ENCODE measurements around the gene SLC66A2. TPM values are rescaled to one million over a fixed set of nuclear protein-coding genes. Genes with fewer than 3 reads are reported as not detected.

SLC66A2 gene
- total RNA-seq, 1 experiment from 2014 or later = 19.5 TPM

DNA sequence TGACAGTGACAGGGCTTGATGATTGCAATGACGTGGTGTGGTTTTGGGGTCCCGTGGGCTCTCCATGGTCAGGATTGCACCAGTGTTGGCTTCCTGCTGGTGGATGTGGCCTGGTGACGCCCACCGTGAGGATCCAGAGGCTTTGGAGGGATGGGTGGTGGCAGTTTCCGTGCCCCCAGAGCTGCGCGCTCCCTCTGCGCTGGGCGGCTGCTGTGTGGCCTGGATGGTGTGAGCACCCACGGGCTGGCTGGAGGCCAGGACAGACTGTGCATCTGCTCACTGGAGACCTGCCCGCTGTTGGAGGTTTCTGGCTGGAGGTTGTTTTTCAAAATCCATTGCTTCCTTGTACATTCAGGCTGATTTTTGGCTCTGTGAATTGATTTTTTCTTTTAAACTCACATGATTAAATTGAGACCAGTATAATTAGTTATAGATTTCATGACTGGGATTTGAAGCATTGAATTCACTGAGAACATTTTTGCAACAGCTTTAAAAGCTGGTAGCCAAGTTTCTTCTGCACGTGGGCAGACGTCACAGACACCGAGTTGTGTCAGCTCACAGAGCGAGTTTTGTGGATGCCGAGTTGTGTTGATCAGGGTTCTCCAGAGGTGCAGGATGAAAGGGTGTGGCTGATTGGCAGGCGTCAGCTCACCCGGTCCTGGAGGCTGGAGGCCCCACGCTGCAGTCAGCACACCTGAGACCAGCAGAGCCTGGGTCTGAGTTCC is 81.0 kb downstream of the SLC66A2 start:
- Mint-ChIP-seq H3K9me3 (ENCODE audit: unreplicated experiment) (no peaks in the 10 kb centered on the region), H3K4me1 (ENCODE audit: low read depth, unreplicated experiment) (no peaks in the 10 kb centered on the region), H3K36me3 (ENCODE audit: insufficient read depth, unreplicated experiment) (no peaks in the 10 kb centered on the region), H3K4me3 (ENCODE audit: unreplicated experiment) (no peak overlapping the region), H3K27me3 (ENCODE audit: insufficient read depth, unreplicated experiment) (no peaks in the 10 kb centered on the region), H3K27ac (ENCODE audit: unreplicated experiment) (no peak overlapping the region)
- intact Hi-C loops (cut with micrococcal nuclease; ENCODE audit: unreplicated experiment) = no loop called here
- BruUV-seq (replicated peaks) = no TSS peak
- TF ChIP-seq, protein P1, sequence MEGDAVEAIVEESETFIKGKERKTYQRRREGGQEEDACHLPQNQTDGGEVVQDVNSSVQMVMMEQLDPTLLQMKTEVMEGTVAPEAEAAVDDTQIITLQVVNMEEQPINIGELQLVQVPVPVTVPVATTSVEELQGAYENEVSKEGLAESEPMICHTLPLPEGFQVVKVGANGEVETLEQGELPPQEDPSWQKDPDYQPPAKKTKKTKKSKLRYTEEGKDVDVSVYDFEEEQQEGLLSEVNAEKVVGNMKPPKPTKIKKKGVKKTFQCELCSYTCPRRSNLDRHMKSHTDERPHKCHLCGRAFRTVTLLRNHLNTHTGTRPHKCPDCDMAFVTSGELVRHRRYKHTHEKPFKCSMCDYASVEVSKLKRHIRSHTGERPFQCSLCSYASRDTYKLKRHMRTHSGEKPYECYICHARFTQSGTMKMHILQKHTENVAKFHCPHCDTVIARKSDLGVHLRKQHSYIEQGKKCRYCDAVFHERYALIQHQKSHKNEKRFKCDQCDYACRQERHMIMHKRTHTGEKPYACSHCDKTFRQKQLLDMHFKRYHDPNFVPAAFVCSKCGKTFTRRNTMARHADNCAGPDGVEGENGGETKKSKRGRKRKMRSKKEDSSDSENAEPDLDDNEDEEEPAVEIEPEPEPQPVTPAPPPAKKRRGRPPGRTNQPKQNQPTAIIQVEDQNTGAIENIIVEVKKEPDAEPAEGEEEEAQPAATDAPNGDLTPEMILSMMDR (IDR thresholded peaks at IDR 0.05; ENCODE audit: insufficient read depth in 1 of 2, low read depth in 1 of 2, low read length in 1 of 2, severe bottlenecking in 1 of 2, unreplicated experiment in 1 of 2) = no peak
- CTCF ChIA-PET = no interaction called here
- no peaks in the 10 kb centered on the region for H3K4me1 ChIP-seq
- H3K36me3 ChIP-seq (ENCODE audit: control insufficient read depth, insufficient read depth, low read length) = no peaks in the 10 kb centered on the region
- no peaks in the 10 kb centered on the region for H3K27me3 ChIP-seq (replicated peaks; ENCODE audit: control insufficient read depth, insufficient read depth, low read length)
- POLR2A ChIA-PET = no interaction called here
- no peaks in the 10 kb centered on the region for H3K9me3 ChIP-seq
- no peak overlapping the region for H3K4me3 ChIP-seq (ENCODE audit: low read depth, low read length)
- no peak for DNase-seq

DNA sequence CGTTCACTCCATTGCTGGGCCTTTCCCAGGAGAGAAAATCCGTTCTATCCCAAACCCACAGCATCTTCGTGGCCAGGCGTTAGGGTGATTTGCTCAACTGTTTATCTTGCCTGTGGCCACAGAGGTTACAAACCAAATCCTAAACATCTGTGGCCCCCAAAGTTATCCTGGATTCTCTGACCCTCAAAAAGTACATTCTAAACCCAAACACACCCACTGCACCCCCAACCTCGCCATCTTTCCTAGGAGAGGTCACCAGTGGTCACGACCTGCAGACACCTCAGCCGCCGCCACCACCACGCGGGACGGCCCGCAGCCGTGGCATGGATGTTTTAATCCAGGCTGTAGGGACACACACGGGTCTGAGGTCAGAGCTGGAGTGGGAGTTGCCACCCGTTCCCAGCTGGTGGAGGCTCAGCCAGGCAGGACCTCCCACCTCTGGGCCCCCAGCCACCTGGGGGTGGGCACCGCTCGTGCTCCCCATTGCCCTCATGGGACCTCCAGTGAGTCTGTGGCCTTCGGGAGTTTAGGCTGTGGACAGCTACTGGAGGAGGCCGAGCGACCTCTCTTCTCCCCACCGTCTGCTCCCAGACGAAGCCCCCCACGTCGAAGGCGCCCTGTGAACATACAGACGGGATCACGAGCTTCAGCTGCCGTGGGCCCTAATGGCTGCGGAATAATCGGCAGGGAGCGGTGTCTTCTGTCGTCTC is 81.7 kb downstream of the SLC66A2 start:
- DNase-seq = no peak
- no peak overlapping the region for H3K4me3 Mint-ChIP-seq (ENCODE audit: unreplicated experiment)
- Histone ChIP-seq H3K27me3 (replicated peaks; ENCODE audit: control insufficient read depth, insufficient read depth, low read length) (no peaks in the 10 kb centered on the region), H3K4me3 (ENCODE audit: low read depth, low read length) (no peak overlapping the region), H3K36me3 (ENCODE audit: control insufficient read depth, insufficient read depth, low read length) (no peaks in the 10 kb centered on the region), H3K9me3 (no peaks in the 10 kb centered on the region), H3K4me1 (no peaks in the 10 kb centered on the region)
- no peaks in the 10 kb centered on the region for H3K9me3 Mint-ChIP-seq (ENCODE audit: unreplicated experiment)
- ChIA-PET POLR2A (no interaction called here), CTCF (no interaction called here)
- BruUV-seq (replicated peaks) = no TSS peak
- no peaks in the 10 kb centered on the region for H3K4me1 Mint-ChIP-seq (ENCODE audit: low read depth, unreplicated experiment)
- intact Hi-C loops (cut with micrococcal nuclease; ENCODE audit: unreplicated experiment) = no loop called here
- no peaks in the 10 kb centered on the region for H3K27me3 Mint-ChIP-seq (ENCODE audit: insufficient read depth, unreplicated experiment)
- TF ChIP-seq, protein P1 (IDR thresholded peaks at IDR 0.05; ENCODE audit: insufficient read depth in 1 of 2, low read depth in 1 of 2, low read length in 1 of 2, severe bottlenecking in 1 of 2, unreplicated experiment in 1 of 2) = no peak
- H3K27ac Mint-ChIP-seq (ENCODE audit: unreplicated experiment) = no peak overlapping the region
- H3K36me3 Mint-ChIP-seq (ENCODE audit: insufficient read depth, unreplicated experiment) = no peaks in the 10 kb centered on the region

DNA sequence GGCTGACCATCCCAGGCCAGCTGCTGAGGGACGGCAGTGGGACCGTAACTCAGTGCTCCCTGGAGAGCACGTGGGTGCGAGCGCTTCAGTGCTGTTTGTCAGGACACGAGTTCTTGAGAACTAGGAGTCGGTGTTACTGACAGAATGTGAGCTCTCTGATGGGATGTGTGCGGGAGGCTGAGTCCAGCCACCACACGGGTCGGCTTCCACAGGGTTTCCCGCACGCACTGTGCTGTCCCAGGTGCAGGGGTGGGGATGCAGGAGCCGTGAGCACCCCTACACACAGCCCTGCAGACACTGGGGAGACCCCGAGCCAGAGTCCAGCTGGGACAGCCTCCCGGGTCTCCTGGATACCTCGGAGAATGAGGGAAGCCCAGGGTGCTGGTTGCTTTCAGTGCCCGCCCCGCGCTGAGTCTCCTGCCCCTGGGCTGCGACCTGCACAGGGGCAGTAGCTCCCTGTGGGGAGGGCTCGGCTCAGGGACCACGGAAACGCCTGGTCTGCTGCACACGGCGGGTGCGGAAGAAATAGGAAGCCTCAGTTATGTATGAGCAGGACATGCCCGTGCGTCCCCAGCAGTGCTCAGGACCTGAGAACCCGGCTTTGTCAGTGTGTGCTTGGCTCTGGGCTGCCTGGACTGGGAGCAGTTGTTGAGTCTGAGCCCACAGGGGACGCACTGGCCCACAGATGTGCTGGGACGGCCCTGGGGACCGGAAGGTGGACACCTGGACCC is 82.5 kb downstream of the SLC66A2 start:
- no peak overlapping the region for H3K4me3 ChIP-seq (ENCODE audit: low read depth, low read length)
- no peaks in the 10 kb centered on the region for H3K4me1 Mint-ChIP-seq (ENCODE audit: low read depth, unreplicated experiment)
- H3K27me3 ChIP-seq (replicated peaks; ENCODE audit: control insufficient read depth, insufficient read depth, low read length) = no peaks in the 10 kb centered on the region

More for the DNA sequence above, 82.5 kb downstream of the SLC66A2 start:
- ChIA-PET POLR2A (no interaction called here), CTCF (no interaction called here)
- H3K4me3 Mint-ChIP-seq (ENCODE audit: unreplicated experiment) = no peak overlapping the region
- no peaks in the 10 kb centered on the region for H3K9me3 ChIP-seq
- TF ChIP-seq, protein P1 (IDR thresholded peaks at IDR 0.05; ENCODE audit: insufficient read depth in 1 of 2, low read depth in 1 of 2, low read length in 1 of 2, severe bottlenecking in 1 of 2, unreplicated experiment in 1 of 2) = no peak
- intact Hi-C loops (cut with micrococcal nuclease; ENCODE audit: unreplicated experiment) = no loop called here
- BruUV-seq (replicated peaks) = no TSS peak
- H3K36me3 Mint-ChIP-seq (ENCODE audit: insufficient read depth, unreplicated experiment) = no peaks in the 10 kb centered on the region
- no peaks in the 10 kb centered on the region for H3K4me1 ChIP-seq
- DNase-seq = no peak
- no peak overlapping the region for H3K27ac Mint-ChIP-seq (ENCODE audit: unreplicated experiment)
- no peaks in the 10 kb centered on the region for H3K36me3 ChIP-seq (ENCODE audit: control insufficient read depth, insufficient read depth, low read length)
- no peaks in the 10 kb centered on the region for H3K9me3 Mint-ChIP-seq (ENCODE audit: unreplicated experiment)
- no peaks in the 10 kb centered on the region for H3K27me3 Mint-ChIP-seq (ENCODE audit: insufficient read depth, unreplicated experiment)
